GM21423 (cell line): ENCODE results near the gene MYLK3.
A peak's percentile ranks its signal among the peaks of the same experiment; 100 is the strongest.
"Not testable (repeated sequence)": the region's sequence is repeated elsewhere in the genome, so short reads cannot be mapped to it uniquely, and the experiment has no call there.

Source experiments
- ATAC-seq: cut with Tn5 transposase; IDR thresholded peaks from one replicate; pipeline ENCODE4 v1.9.1; 2021; ENCODE audit warnings: mild to moderate bottlenecking, moderate library complexity; ENCODE audit not compliant: unreplicated experiment

The MYLK3 gene

DNA sequence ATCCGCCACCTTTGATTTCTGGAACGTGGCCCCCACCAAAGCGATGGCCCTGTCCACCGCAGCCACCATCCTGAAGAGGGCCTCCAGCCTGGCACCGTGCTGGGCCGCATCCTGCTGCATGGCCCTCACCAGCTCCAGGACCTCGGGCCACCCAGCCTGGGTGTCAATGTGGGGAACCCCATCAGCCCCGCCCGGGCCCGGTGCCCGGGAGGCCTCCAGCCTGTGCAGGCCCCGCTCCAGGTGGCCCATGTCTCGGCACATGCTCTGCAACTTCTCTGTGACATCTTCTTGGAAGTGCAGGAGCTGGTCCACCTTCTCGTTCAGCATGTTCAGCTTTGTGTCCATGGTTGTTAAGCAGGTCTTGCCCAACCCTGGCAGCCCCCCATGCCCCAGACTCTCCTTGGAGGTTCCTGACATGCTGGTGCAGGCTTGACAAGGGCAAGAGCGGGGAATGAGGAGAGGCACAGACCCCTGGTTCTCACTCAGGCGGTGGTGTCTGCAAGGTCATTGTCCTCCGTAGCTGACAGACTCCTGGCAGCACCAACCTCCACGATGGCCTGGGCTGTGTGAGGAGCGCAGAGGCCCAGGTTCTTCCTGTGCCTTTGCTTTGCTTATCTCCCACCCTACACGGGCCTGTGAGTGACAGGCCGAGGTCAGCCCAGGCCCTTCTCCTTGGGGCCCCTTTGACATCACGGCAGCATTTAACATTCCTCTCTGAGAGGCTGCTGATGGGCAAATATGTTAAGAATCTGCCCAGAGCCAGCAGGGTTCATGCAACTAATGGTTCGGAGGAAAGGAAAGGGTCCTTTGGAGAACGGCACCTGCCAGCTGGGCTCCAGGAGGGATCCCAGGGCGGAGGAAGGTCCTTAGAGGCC, at the start of gene MYLK3:
TSS of gene MYLK3 (minus strand) at position 568 of the 875 bp plus-strand sequence. CDS start at position 417, 151 bp downstream.
- ATAC-seq = no peak

DNA sequence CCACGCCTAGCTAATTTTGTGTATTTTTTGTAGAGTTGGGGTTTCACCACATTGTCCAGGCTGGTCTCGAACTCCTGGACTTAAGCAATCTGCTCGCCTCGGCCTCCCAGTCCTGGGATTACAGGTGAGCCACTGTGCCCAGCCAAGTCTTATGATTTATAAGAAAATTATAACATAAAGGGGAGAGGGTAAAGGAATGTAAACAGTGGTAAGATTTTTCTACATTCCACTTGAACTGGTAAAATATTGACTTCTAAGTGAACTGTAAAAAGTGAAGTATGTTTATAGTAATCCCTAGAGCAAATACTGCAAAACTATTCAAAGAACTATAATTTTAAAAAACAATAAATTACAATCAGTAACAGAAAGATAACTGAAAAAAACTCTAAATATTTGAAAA, 49.4 kb upstream of the MYLK3 start:
- no peak for ATAC-seq

DNA sequence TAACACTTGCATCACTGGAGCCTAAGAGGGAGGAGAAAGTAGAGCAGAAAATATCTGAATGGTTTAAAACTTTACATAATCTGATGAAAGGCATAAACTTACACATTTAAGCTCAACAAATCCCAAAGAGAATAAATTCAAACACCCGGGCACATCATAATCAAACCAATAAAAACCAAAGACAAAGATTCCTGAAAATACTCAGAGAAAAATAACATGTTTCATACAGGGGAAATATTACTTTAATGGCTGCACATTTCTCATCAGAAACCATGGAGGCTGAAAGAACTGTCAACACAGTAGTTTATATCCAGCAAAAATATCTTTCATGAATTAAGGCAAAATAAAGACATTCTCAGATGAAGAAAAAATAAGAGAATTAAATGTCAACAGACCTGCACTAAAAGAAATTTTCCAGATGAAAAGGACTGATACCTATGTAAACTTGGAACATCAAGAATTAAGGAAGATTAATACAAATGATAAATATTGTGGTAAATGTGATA, 48.7 kb upstream of the MYLK3 start:
- ATAC-seq = no peak

DNA sequence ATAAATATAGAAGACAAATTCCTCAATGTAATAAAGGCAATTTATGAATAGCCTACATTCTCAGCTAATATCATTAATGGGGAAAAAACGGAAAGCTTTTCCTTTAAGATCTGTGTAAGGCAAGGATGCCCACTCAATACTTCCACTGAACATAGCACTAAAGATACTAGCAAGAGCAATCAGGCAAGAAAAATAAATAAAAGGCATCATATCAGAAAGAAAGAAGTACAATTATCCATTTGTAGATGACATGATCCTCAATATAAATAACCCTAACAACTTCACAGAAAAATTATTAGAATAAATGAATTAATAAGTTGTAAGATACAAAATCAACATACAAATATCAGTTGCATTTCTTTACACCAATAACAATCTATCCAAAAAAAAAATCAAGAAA, 45.7 kb upstream of the MYLK3 start:
- no peak for ATAC-seq

DNA sequence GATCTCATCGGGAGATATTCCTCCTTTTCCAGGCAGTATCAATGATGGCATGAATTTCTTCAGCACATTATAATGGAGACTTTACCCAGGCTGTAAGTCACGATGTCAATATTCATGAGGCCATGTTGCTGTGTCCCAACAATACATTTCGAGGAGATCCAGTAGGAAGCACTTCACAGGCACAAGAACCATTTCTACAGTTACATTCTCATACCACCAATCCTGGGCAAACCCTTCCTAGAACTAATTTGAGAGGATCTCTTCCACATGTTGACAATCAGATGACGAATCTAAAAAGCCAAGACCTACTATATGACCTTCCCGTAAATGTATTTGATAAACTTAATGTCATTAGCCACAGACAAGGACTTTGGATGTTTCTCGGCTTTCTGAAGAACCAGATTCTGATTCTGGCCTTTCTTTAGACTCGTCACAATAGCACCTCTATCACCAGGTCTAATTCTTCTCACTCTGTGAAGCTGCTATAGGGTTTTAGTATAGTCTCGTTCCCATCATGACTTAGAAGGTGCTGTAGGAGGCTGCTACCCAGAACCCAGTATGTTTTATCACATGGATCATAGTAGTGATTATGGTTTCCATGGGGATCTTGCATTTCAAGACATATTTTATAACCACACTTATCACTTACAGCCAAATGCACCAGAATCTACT, 42.6 kb upstream of the MYLK3 start:
- ATAC-seq = no peak

DNA sequence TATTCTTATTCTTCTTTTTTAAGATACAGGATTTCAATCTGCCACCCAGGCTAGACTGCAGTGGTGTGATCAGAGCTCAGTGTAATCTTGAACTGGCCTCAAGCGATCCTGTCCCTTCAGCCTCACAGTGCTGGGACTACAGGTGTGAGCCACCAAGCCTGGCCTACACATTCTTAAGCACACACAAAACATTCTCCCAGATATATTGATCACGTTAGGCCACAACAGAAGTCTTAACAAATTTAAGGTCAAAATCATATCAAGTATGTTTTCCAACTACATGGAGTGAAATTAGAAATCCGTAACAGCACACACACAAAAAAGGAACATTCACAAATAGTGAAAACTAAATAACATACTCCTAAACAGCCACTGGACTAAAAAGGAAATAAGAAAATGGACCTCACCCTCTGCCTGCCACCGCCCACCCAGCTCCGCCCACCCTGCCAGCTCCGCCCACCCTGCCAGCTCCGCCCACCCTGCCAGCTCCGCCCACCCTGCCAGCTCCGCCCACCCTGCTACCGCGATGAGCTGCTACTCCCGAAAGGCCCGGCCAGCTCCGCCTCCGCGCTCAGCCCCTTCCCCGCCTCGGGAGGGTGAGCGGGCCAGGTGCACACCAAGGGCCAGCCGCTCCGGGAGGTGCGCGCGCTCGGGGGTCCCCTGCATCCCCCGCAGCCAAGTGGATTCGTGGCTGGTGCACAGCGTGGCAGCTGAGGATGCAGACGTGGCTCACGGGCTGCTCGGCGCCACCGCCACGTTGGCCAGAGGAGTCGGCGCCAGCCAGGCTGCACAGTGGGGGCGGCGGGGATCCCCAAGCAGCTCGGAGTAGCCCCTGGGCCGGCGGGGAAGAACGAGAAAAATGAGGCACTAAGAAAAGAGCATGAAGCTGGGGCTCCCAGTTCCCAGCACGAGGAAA, 41.6 kb upstream of the MYLK3 start:
- peak; percentile 78 for ATAC-seq

DNA sequence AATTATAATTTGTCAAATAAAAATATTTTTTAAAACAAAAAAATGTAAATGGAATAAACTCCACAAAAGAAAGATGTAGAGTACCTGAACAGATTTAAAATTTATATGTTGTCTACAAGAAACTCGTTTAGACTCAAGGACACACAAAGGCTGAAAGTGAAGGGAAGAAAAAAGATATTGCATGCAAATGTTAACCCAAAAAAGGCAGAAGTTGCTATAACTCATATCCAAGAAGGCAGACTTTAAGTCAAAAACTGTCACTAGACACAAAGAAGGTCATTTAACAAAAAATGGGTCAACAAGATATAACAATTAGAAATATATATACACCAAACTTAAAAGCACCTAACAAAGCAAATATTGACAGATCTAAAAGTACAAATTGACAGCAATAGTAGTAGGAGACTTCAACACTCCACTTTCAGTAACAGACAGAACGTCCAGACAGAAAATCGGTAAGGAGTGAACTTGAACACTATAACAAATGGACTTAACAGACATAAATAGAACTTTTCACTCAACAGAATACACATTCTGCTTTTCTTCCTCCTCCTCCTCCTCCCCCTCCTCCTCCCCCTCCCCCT, 40.8 kb upstream of the MYLK3 start:
- ATAC-seq = no peak

DNA sequence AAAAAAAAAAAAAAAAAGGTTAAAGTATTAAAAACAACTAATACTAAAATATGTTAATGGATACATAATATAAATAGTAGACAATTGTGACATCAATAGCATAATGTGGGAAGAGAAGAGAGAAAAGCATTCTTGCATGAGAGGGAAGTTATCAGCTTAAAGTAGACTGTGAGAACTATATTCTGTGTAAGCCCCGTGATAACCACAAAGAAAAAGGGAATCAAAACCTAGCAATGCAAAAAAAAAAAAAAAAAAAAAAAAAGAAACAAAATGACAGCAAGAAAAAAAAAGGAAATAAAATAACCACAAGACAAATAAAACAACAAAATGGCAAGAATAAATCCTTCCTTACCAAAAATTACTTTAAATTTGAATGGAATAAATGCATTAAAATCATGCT, 39.8 kb upstream of the MYLK3 start:
- peak; percentile 39 for ATAC-seq

DNA sequence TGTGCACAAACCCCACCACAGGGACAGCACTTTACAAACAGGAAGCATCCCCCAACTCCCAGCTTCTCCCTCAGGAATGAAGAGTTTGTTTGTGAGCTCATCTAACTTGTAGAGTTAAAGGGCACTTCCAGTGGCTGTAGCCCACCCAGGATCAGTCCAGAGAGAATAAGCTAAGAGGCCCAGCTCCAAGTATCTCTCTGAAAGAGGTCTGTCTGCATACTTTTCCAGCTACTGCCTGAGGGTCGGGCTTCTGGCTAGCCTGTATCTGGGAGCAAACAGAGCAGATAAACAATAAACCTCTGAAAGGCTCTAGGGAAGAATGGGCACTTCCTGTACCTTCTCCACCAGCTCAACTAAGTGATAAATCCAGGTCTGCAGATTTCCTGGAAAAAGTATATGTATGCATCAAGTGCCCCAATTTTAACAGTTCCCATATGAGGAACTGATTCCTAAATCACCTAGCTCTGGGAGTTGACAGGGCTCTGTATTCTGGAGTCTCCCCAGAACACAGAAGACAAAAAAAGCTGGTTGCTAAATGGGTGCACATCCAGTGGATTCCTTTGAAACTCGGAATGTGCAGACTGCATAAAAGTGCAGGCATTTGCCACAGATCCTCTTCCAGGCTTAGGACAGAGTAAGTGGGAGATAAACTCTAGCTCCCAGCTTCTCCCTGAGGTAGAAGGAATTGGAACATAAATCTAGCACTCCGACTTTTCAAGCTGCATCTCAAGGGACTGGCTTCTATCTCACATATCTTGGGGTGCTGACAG, 37.1 kb upstream of the MYLK3 start:
- ATAC-seq = no peak

DNA sequence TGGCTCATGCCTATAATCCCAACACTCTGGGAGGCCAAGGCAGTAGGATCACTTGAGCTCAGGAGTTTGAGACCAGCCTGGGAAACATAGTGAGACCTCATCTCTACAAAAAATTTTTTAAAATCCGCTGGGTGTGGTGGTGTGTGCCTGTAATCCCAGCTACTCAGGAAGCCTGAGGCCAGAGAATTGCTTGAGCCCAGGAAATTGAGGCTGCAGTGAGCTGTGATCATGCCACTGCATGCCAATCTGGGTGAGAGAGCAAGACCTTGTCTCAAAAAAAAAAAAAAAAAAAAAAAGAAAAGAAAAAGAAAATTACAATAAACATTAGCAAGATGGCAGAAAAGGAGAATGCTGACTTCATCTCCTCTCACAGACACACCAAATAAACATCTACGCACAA, 36.4 kb upstream of the MYLK3 start:
- not testable (repeated sequence) for ATAC-seq

DNA sequence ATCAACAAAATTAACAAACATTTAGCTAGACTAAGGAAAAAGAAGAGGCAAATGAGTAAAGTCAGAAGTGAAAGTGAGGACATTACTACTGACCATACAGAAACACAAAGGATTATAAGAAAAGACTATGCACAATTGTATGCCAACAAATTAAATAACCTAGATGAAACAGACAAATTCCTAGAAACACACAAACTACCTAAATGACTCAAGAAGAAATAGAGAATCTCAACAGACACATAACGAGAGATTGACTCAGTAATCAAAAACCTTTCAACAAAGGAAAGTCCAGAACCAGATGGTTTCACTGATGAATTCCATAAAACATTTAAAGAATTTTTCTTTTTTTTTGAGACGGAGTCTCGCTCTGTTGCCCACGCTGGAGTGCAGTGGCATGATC, 35.7 kb upstream of the MYLK3 start:
- ATAC-seq = no peak

DNA sequence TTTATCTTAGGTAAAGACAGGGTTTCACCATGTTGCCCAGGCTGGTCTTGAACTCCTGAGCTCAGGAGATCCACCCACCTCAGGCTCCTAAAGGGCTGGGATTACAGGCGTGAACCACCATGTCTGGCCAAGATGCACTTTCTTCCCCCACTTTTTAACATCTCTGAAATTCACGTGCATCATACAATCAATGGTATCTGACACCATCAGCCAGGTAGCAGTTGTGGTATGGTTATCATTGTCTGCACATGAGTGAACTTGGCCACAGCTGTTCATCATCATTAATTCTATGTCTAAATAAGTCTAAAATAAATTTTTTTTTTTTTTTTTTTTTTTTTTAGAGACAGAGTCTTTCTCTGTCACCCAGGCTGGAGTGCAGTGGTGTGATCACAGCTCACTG, 34.2 kb upstream of the MYLK3 start:
- ATAC-seq = no peak

DNA sequence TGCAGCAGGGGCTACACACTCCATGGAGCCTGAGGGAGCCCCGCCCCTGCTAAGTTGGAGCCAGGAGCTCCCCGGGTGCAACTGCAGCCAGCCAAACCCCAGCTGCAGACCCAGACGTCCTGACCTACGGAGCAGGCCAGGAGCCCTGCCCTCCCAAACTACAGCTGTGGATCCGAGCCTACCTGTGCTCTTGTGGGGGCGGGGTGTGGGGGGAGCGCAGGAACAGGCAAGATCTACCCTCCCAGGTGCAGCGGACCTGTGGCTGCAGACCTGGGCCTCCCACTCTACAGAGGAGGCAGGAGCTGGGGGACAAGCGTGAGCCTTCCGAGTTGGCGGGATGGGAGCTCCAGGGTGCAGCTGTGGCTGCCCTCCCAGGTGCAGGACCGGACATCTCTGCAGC, 29.7 kb upstream of the MYLK3 start:
- no peak for ATAC-seq

DNA sequence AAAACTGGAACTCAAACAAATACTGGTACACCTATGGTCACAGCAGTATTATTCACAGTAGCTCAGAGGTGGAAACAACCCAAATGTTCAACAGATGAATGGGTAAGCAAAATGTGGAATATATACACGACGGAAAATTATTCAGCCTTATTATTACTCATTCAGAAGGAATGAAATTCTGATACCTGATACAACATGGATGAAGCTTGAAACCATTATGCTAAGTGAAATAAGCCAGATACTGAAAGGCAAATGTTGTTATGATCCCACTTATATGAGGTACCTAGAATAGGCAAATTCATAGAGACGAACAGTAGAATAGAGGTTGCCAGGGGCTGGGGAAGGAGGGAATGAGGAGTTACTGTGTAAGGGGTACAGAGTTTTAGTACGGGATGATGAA, 27.1 kb upstream of the MYLK3 start:
- peak; percentile 14 for ATAC-seq

DNA sequence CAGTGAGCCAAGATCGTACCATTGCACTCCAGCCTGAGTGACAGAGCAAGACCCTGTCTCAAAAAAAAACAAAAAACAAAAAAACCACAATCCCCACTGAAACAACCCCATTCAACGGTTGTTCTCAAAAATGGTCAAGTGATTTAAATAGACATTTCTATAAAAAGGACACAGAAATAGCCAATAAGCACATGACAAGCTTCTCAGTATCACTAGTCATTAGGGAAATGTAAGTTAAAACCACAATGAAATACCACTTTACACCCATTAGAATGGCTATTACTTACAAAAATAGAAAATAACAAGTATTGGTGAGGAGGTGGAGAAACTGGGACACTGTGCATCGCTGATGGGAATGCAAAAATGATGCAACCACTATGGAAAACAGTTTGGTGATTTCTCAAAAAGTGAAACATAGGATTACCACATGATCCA, 26.6 kb upstream of the MYLK3 start:
- peak; percentile 65 for ATAC-seq

DNA sequence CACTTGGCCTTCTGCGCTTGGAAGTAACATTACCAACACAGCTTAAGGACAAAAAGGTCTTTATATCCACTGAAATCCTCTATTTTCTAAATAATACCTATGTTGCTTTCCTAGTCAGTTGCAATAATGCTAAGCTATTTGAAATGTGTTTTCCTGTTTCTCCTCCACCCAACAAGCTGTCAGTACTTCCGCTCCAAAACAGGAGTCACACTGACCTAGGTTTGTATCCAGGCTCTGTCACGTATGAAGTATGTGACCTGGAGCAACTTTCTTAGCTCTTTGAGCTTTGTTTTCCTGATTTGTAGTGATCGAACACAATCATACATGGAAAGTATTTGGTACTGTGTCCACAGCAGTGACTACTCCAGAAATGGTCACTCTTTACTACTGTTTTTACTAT, 24.3 kb upstream of the MYLK3 start:
- ATAC-seq = no peak

DNA sequence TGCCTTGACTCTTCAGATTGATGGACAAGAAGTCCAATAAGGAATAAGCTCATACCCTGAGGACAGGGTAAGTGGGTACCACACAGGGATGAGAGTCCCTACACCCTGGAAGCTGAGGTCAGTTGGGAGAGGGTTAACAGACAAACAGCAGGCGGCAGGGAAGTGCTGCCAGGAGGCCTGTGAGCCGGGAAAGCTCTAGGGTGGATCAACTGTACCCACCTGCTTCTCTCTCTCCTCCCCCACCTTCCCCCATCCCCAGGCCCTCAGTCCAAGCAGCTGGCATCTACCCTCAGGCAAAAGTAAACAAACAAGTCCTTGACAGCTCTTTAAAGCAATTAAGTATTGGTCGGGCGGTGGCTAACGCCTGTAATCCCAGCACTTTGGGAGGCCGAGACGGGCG, 20.7 kb upstream of the MYLK3 start:
- no peak for ATAC-seq

DNA sequence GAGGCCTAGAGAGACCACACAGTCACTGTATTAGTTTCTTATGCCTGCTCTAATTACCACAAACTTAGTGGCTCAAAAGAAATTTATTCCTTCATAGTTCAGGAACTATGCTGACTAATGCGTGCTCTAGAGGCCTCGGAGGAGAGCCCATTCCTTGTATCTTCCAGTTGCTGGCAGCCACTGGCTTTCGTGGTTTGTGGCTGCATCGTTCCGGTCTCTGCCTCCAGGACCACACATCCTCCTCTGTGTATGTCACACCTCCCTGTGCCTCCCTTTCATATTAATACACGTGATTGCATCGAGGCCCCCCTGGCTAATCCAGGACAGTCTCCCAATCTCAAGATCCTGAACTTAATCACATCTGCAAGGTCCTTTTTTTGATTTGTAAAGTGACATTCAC, 16.9 kb upstream of the MYLK3 start:
- ATAC-seq = no peak

DNA sequence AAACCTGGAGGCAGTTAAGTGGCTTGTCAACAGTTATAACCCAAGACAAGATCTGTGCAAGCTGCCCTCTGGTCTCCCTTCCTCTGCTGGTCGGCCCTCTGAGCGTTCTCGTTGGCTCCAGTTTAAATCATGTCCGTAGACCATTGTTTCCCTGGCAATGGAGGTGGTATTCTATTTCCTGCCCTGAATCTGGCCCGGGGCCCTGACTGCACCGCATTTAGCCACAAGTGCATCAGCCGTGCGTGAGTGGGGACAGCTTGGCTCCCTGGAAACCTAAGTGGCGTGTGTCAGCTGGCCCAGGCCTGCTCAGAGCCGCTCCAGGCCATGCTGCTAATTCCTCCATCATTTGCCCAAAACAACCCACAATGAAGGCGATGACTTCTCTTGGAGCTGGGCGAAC, 15.0 kb upstream of the MYLK3 start:
- ATAC-seq = no peak

DNA sequence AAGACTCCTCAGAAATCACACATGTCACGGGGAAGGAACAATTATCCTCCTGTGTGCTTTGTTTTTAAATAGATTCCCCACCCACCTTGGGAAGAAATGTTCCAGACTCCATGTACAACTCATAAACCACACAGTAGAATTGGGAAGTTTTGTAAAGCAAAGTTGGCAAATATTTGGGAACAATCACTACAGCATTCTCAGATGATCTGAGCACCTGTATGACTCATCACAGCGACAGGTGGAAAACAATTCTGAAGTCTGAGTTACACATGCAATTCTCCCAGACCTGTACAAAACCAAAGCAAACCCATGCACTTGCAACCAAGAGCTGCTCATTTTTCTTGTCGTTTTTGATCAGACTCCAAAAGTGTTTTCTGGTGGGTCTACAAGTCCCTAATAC, 14.4 kb upstream of the MYLK3 start:
- no peak for ATAC-seq
